Thyroid gland (tissue), 4 donors: ENCODE data around the gene CFHR2.

Source experiments
- POLR2A ChIP-seq, 2 donors: fragments of 450-650 bp; IDR thresholded peaks; one replicate each; pipeline ENCODE4 v1.6.1; 2017; ENCODE audit warnings: antibody characterized with exemption in 2 of 2, mild to moderate bottlenecking in 2 of 2, moderate library complexity in 1 of 2
- TF ChIP-seq, protein P1 (sequence below), 6 experiments: fragments of 200-600 bp in 3 of 6; fragments of 450-650 bp in 3 of 6; sonication (generic) in 3 of 6; IDR thresholded peaks; one replicate each; pipeline ENCODE4 v1.5.1; 2016 to 2019; ENCODE audit warnings: antibody characterized with exemption in 6 of 6, mild to moderate bottlenecking in 2 of 6, inconsistent platforms in 1 of 6, moderate library complexity in 1 of 6

DNA sequence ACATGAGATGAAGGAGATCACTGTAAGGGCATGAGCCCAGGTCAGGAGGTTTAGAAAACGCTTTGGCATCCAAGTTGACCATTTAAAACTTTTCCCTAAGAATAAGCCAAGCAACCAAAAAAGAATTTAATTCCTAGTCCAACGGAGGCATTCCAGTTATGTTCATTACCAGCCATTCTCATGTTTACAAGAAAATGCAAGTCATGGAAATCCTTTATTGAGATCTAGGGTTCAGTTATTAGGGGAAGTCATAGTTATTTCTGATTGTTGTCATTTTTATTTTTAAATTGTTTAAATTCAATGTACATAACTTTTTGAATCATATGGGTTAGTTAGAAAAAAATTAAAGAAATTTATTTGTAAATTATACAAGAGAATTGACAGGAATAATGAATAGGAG is 58.3 kb downstream of the CFHR2 start:
- TF ChIP-seq, protein P1, sequence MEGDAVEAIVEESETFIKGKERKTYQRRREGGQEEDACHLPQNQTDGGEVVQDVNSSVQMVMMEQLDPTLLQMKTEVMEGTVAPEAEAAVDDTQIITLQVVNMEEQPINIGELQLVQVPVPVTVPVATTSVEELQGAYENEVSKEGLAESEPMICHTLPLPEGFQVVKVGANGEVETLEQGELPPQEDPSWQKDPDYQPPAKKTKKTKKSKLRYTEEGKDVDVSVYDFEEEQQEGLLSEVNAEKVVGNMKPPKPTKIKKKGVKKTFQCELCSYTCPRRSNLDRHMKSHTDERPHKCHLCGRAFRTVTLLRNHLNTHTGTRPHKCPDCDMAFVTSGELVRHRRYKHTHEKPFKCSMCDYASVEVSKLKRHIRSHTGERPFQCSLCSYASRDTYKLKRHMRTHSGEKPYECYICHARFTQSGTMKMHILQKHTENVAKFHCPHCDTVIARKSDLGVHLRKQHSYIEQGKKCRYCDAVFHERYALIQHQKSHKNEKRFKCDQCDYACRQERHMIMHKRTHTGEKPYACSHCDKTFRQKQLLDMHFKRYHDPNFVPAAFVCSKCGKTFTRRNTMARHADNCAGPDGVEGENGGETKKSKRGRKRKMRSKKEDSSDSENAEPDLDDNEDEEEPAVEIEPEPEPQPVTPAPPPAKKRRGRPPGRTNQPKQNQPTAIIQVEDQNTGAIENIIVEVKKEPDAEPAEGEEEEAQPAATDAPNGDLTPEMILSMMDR (IDR thresholded peaks at IDR 0.05), result no peak
- TF ChIP-seq POLR2A (IDR thresholded peaks at IDR 0.05), result no peak
